Lung (tissue), 12 donors: ENCODE measurements around the gene CRYGB. TPM values are rescaled to one million over a fixed set of nuclear protein-coding genes. Genes with fewer than 3 reads are reported as not detected.
A peak's percentile ranks its signal among the peaks of the same experiment; 100 is the strongest.
"Not testable (repeated sequence)": the region's sequence is repeated elsewhere in the genome, so short reads cannot be mapped to it uniquely, and the experiment has no call there.

ENCODE experiments used
- ATAC-seq: fragments of 200-7000 bp; cut with Tn5 transposase; one replicate; pipeline ENCODE4 v1.9.1; 2020; ENCODE audit warnings: moderate number of reproducible peaks; ENCODE audit not compliant: insufficient read depth, low FRiP score
- DNase-seq, 3 donors: peaks; one replicate each; pipeline ENCODE4 v3.0.0-alpha.2; 2013 to 2017
- H3K27ac ChIP-seq, 2 donors: one replicate each; pipeline ENCODE4 v1.5.1; 2013; ENCODE audit warnings: mild to moderate bottlenecking in 2 of 2, moderate library complexity in 2 of 2, control low read depth in 1 of 2, inconsistent platforms in 1 of 2, low read depth in 1 of 2, low read length in 1 of 2
- H3K27me3 ChIP-seq, 3 donors: one replicate each; pipeline ENCODE4 v1.5.1; 2013; ENCODE audit warnings: low read length in 2 of 3; ENCODE audit not compliant: control insufficient read depth in 3 of 3, insufficient read depth in 3 of 3
- H3K36me3 ChIP-seq, 4 donors: one replicate each; pipeline ENCODE4 v1.5.1; 2013; ENCODE audit warnings: low read length in 4 of 4, mild to moderate bottlenecking in 1 of 4, moderate library complexity in 1 of 4; ENCODE audit not compliant: control insufficient read depth in 4 of 4, insufficient read depth in 4 of 4
- H3K4me1 ChIP-seq, 5 donors: one replicate each; pipeline ENCODE4 v1.5.1; 2013; ENCODE audit warnings: low read length in 5 of 5, mild to moderate bottlenecking in 2 of 5, moderate library complexity in 1 of 5; ENCODE audit not compliant: control insufficient read depth in 5 of 5, insufficient read depth in 5 of 5
- H3K4me3 ChIP-seq: one replicate; pipeline ENCODE4 v1.5.1; 2013; ENCODE audit warnings: mild to moderate bottlenecking, control low read depth, moderate library complexity
- H3K9ac ChIP-seq, 2 donors: one replicate each; pipeline ENCODE4 v1.5.1; 2013; ENCODE audit warnings: low read length in 2 of 2, control low read depth in 1 of 2; ENCODE audit not compliant: insufficient read depth in 1 of 2
- H3K9me3 ChIP-seq, 4 donors: one replicate each; pipeline ENCODE4 v1.5.1; 2013; ENCODE audit warnings: low read length in 3 of 4, mild to moderate bottlenecking in 1 of 4, moderate library complexity in 1 of 4; ENCODE audit not compliant: control insufficient read depth in 4 of 4, insufficient read depth in 3 of 4
- CTCF ChIP-seq: IDR thresholded peaks from 2 replicates; pipeline ENCODE4 v1.5.1; 2012; ENCODE audit warnings: mild to moderate bottlenecking; ENCODE audit errors: control extremely low read depth, extremely low read depth
- WGBS, 2 donors: extraction: QIAGEN DNeasy Blood & Tissue Kit; methylation state at CpG; one replicate each; pipeline ENCODE4 v1.1.7; 2013; 5-methylcytosine and 5-hydroxymethylcytosine counted together
- polyA plus RNA-seq, 2 donors: library from polyadenylated mRNA; stranded (reverse); fragments of 200-250 nt; gene quantifications; one replicate each; pipeline ENCODE4 v1.2.1, GENCODE V29; 2013
- total RNA-seq, 2 donors: library from RNA; depleted of rRNA in 1 of 2; stranded (reverse); fragments of >200 nt in 1 of 2; gene quantifications; one replicate each; pipeline ENCODE4 v1.2.1, GENCODE V29; 2014 to 2021
- donor health status: control.
- donor health status: control.
- donor health status: Bipolar disorder and iron deficiency.
- donor health status: healthy.
- donor health status: DM: yes; HTN: yes; CAD: no.

Gene CRYGB
- total and polyA plus RNA-seq, 4 donors: not detected

- ATAC-seq (no peak), DNase-seq (no peak)
- H3K27me3 ChIP-seq: peaks cover 0 to 13% (median 8%) of the 10 kb centered on the region in 3 donors
- WGBS, 2 donors: 41 to 74% methylated on average over 7 of the region's 7 CpGs
- no peak overlapping the region for H3K27ac ChIP-seq
- no peaks in the 10 kb centered on the region for H3K36me3 ChIP-seq
- no peaks in the 10 kb centered on the region for H3K9me3 ChIP-seq
- H3K4me1 ChIP-seq: peaks cover 0 to 5% (median 0%) of the 10 kb centered on the region in 5 donors
- TF ChIP-seq CTCF: no peak
- H3K4me3 ChIP-seq: no peak overlapping the region
- no peak overlapping the region for H3K9ac ChIP-seq
Measured at GRCh38 chr2:208112969-208113368, 33.0 kb downstream of the CRYGB start.

DNA sequence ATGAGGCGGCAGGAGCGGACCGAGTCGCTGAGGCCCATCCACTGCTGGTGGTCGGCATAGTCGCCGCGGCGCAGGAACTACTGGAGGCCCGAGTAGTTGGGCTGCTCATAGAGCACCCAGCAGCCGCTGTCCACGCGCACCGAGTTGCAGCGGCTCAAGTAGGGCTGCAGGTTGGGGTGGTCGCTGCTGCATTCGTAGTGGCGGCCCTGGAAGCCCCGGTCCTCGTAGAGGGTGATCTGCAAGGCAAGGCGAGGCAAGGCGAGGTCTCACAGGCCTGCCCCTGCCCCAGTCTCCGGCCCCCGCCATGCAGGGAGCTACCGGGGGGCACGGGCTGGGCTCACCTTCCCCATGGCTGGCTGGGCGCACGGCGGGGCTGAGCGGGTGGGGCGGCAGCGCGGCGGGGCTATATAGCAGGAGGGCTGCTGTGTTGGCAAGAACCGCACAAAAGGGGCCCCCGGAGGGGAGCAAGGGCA is 33.6 kb downstream of the CRYGB start:
- not testable (repeated sequence) for H3K9ac ChIP-seq, H3K36me3 ChIP-seq, H3K4me1 ChIP-seq, H3K27ac ChIP-seq, ATAC-seq, H3K4me3 ChIP-seq, H3K9me3 ChIP-seq
- peaks cover 0 to 13% (median 8%) of the 10 kb centered on the region in 3 donors for H3K27me3 ChIP-seq
- WGBS, 2 donors: 16 to 71% methylated on average over 32 to 36 of the region's 36 CpGs
- DNase-seq: peak in 2 of 3 donors; percentile 7 to 35

DNA sequence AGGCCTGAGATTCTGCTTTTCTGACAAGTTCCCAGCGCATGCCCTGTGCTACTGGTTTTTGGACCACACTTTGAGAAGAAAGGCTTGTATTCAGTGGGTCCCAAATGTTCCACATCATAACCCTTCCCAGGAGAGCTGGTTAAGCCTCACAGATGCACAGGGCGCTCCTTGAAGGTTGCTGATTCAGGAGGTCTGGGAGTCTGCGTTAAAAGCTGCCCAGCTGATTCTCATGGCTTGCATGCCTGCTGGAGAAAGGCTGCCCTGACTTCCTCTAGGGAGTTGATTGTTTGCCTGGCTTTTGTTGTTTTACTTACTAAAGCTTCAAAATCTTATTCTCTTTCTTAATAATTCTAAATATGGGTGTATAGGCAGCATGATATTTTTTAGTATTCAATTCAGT is 42.3 kb downstream of the CRYGB start:
- H3K36me3 ChIP-seq: no peaks in the 10 kb centered on the region
- H3K27me3 ChIP-seq: no peaks in the 10 kb centered on the region
- no peaks in the 10 kb centered on the region for H3K9me3 ChIP-seq
- no peak overlapping the region for H3K4me3 ChIP-seq
- WGBS, 2 donors: 80 to 85% methylated on average over 3 of the region's 3 CpGs
- no peak for TF ChIP-seq CTCF
- no peak for DNase-seq
- no peak overlapping the region for H3K9ac ChIP-seq
- H3K4me1 ChIP-seq: no peaks in the 10 kb centered on the region
- no peak for ATAC-seq
- no peak overlapping the region for H3K27ac ChIP-seq

DNA sequence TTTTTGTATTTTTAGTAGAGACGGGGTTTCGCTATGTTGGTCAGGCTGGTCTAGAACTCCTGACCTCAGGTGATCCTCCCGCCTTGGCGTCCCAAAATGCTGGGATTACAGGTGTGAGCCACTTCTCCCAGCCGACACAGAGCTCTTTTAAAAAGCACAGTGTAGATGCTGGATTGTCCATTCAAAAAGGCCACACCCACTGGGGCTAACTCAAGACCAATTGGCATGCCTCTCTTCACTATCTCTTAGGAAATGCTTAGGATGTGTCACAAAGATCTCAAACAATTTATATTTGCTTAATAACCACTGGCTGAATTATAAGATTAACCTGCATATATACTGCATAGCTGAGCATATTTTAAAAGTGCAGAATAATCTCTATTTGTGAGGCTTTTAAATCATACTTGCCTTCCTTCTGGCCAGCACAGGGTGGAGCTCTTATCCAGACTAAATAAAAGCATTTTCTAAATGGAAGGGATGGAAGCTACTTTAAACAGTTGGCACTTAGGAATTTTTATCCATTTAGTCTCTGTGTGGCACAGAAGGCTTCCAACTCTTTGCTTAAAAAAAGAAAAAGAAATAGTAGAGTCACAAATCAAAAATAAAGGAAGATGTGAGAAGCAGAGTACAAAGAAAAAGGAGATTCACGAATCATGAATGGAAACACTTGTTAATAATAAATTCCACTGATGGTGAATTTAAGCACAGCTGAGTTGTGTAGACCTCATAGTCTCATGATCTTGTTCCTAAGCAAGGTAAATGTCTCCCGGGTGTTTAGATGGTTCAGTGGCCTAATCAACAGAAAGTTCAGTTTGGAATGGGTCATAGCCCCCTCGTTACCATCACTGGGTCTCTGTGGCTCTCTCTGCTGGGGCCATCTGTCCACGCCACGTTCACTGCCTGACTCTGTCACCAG is 44.0 kb downstream of the CRYGB start:
- H3K9ac ChIP-seq: no peak overlapping the region
- no peaks in the 10 kb centered on the region for H3K9me3 ChIP-seq
- WGBS, 2 donors: 44 to 49% methylated on average over 10 of the region's 10 CpGs
- peaks cover 0 to 3% (median 0%) of the 10 kb centered on the region in 5 donors for H3K4me1 ChIP-seq
- H3K36me3 ChIP-seq: no peaks in the 10 kb centered on the region
- peak in 2 of 3 donors; percentile 29 to 43 for DNase-seq
- H3K27me3 ChIP-seq: no peaks in the 10 kb centered on the region
- TF ChIP-seq CTCF: no peak
- no peak overlapping the region for H3K27ac ChIP-seq
- ATAC-seq: no peak
- H3K4me3 ChIP-seq: no peak overlapping the region
